Measurements from ENCODE around the gene IL2RG.

DNA sequence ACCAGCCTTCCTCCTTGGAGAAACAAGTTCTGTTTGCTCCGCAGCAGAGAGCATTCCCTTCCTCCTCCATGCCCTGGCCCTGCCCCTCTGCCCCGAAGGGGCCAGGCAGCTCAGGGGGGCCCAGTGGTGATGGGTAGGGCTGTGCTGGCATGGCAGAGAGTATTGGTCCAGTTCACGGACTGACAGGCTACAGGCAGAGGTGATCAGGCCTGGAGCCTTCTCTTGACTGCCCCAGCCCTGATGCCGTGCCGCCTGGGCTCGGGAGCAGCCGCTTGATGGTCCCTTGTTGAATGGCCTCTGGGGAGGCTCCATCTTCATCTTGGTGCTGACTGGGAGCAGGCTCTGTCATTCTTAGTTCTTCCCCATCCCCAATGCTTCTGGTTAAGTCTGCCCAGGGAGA is 42.8 kb upstream of the IL2RG start:
- no peak for TF ChIP-seq ZNF274 (IDR thresholded peaks at IDR 0.05; ENCODE audit: low read depth, low read length)
- TF ChIP-seq SUZ12 (IDR thresholded peaks at IDR 0.05; ENCODE audit: extremely low read depth, insufficient read depth, insufficient read length) = no peak
- no peak for TF ChIP-seq YY1 (IDR thresholded peaks at IDR 0.05; ENCODE audit: insufficient read depth, insufficient read length)

All from NT2/D1 (cell line).